K562 (cell line): ENCODE measurements around the gene CDC45. TPM values are rescaled to one million over a fixed set of nuclear protein-coding genes. Genes with fewer than 3 reads are reported as not detected.

Experiments
- ATAC-seq: fragments of 200-7000 bp; cut with Tn5 transposase; 3 replicates; pipeline ENCODE4 v1.9.1; 2020; ENCODE audit warnings: moderate library complexity
- BruUV-seq: library from RNA; stranded (reverse); fragments of 400-500 nt; replicated peaks from 2 replicates; lab custom pipeline; 2021; lab: Mats Ljungman, UMichigan
- CTCF ChIA-PET: fragments of 300-600 bp; formaldehyde crosslinking; extraction: SDS; loops from one replicate; lab custom pipeline; 2021; ENCODE audit warnings: low intra/inter-chr PET ratio; lab: Yijun Ruan, JAX
- POLR2A ChIA-PET: fragments of 300-600, 350-650 bp; sonication (Branson Sonifier 250); formaldehyde crosslinking; extraction: SDS; loops from one replicate; lab custom pipeline; 2021; ENCODE audit warnings: antibody characterized with exemption, inconsistent platforms; lab: Yijun Ruan, JAX
- DNase-seq, 4 experiments: peaks; one replicate each; pipeline versions ENCODE4 v3.0.0 to v3.0.0-alpha.2; 2011 to 2018; ENCODE audit warnings: low spot score in 3 of 4, mixed read lengths in 3 of 4; ENCODE audit errors: extremely low read depth in 1 of 4
- FAIRE-seq: peaks from 2 replicates; lab custom pipeline; 2011; peaks lifted over from hg19 to GRCh38; lab: Jason Lieb, UNC
- H2AFZ ChIP-seq: 2 replicates; pipeline ENCODE4 v1.6.0; 2011; ENCODE audit warnings: low read depth, low read length, control low read depth, inconsistent platforms
- H3K27ac ChIP-seq: fragments of 200-600 bp; 3 replicates; pipeline ENCODE4 v1.8.0; 2011; ENCODE audit warnings: low read depth, mild to moderate bottlenecking, control low read depth, inconsistent platforms, low read length, moderate library complexity, mixed read lengths; ENCODE audit errors: extremely low read depth
- H3K27me3 ChIP-seq, 2 experiments: fragments of 300-600 bp in 1 of 2; 2 replicates in 1 of 2; 3 replicates in 1 of 2; pipeline versions ENCODE4 v1.6.0 to v1.8.0; 2011; ENCODE audit warnings: inconsistent platforms in 2 of 2, low read length in 2 of 2, mild to moderate bottlenecking in 1 of 2, mixed read lengths in 1 of 2, moderate library complexity in 1 of 2; ENCODE audit not compliant: control insufficient read depth in 2 of 2, insufficient read depth in 2 of 2
- H3K36me3 ChIP-seq: fragments of 300-600 bp; 3 replicates; pipeline ENCODE4 v1.8.0; 2011; ENCODE audit warnings: mild to moderate bottlenecking, low read length, inconsistent platforms; ENCODE audit not compliant: control insufficient read depth, insufficient read depth
- H3K4me1 ChIP-seq, 2 experiments: fragments of 200-600 bp in 1 of 2; replicated peaks in 1 of 2; 2 replicates in 1 of 2; 3 replicates in 1 of 2; pipeline versions ENCODE4 v1.5.1 to v1.8.0; 2011; ENCODE audit warnings: inconsistent platforms in 2 of 2, low read length in 2 of 2, mild to moderate bottlenecking in 1 of 2, mixed read lengths in 1 of 2, moderate library complexity in 1 of 2; ENCODE audit not compliant: control insufficient read depth in 2 of 2, insufficient read depth in 2 of 2
- H3K4me2 ChIP-seq: 2 replicates; pipeline ENCODE4 v1.6.1; 2011; ENCODE audit warnings: low read length, control low read depth, inconsistent platforms, mixed read lengths; ENCODE audit not compliant: insufficient read depth
- H3K4me3 ChIP-seq: fragments of 200-600 bp; sonication (generic), shearing (Covaris generic); 2 replicates; pipeline ENCODE4 v1.5.1; 2016; ENCODE audit warnings: control low read depth, inconsistent platforms
- H3K79me2 ChIP-seq: fragments of 200-600 bp; 3 replicates; pipeline ENCODE4 v1.8.0; 2011; ENCODE audit warnings: low read length, inconsistent platforms; ENCODE audit not compliant: control insufficient read depth, insufficient read depth
- H3K9ac ChIP-seq, 2 experiments: 2 replicates each; pipeline versions ENCODE4 v1.6.0 to v1.6.1; 2011; ENCODE audit warnings: low read depth in 2 of 2, low read length in 2 of 2, control low read depth in 1 of 2, inconsistent platforms in 1 of 2, mild to moderate bottlenecking in 1 of 2, mixed read lengths in 1 of 2; ENCODE audit not compliant: insufficient read depth in 1 of 2
- H3K9me1 ChIP-seq: one replicate; pipeline ENCODE4 v1.6.0; 2011; ENCODE audit warnings: inconsistent platforms, mild to moderate bottlenecking, low read length, moderate library complexity; ENCODE audit not compliant: control insufficient read depth, insufficient read depth
- H3K9me3 ChIP-seq: replicated peaks from 2 replicates; pipeline ENCODE4 v1.5.1; 2011; ENCODE audit warnings: low read depth, low read length, inconsistent platforms; ENCODE audit not compliant: control insufficient read depth, insufficient read depth
- H4K20me1 ChIP-seq: replicated peaks from 2 replicates; pipeline ENCODE4 v1.6.1; 2011; ENCODE audit warnings: low read length, inconsistent platforms, mixed read lengths; ENCODE audit not compliant: control insufficient read depth, insufficient read depth
- EGR1 ChIP-seq: fragments of 450-650 bp; conservative IDR thresholded peaks from 2 replicates; pipeline ENCODE4 v1.6.1; 2017; ENCODE audit warnings: mild to moderate bottlenecking
- KLF13 ChIP-seq: fragments of 450-650 bp; IDR thresholded peaks from 2 replicates; pipeline ENCODE4 v1.6.1; 2016; ENCODE audit warnings: missing genetic modification characterization, low read depth, mild to moderate bottlenecking, missing compliant biosample characterization, moderate library complexity, borderline replicate concordance
- POLR2AphosphoS2 ChIP-seq: IDR thresholded peaks from 2 replicates; pipeline ENCODE4 v1.6.1; 2012; ENCODE audit warnings: low read length, improper control_type of control experiment
- POLR2AphosphoS5 ChIP-seq: IDR thresholded peaks from 2 replicates; pipeline ENCODE4 v1.6.1; 2011; ENCODE audit warnings: mild to moderate bottlenecking, low read depth, low read length, moderate library complexity; ENCODE audit not compliant: control insufficient read depth, insufficient read depth
- POLR2G ChIP-seq: fragments of 200-400 bp; formaldehyde crosslinking; IDR thresholded peaks from 2 replicates; pipeline ENCODE4 v1.6.1; 2017; ENCODE audit warnings: low read depth, mild to moderate bottlenecking, antibody characterized with exemption, low read length, moderate library complexity
- PURB ChIP-seq: sonication (generic); formaldehyde crosslinking; IDR thresholded peaks from 2 replicates; pipeline ENCODE4 v1.9.0; 2021; ENCODE audit warnings: low read depth, mild to moderate bottlenecking, missing genetic modification reagents
- RBFOX2 ChIP-seq: fragments of 200-400 bp; formaldehyde crosslinking; IDR thresholded peaks from 2 replicates; pipeline ENCODE4 v1.6.1; 2017; ENCODE audit warnings: low read depth, mild to moderate bottlenecking, low read length, moderate library complexity
- SUPT5H ChIP-seq: fragments of 450-650 bp; IDR thresholded peaks from 2 replicates; pipeline ENCODE4 v1.6.1; 2016
- ZBED1 ChIP-seq: IDR thresholded peaks from 2 replicates; pipeline ENCODE4 v1.6.1; 2014
- ZNF24 ChIP-seq: fragments of 450-650 bp; IDR thresholded peaks from 2 replicates; pipeline ENCODE4 v1.6.1; 2016
- ZNF282 ChIP-seq: sonication (generic); formaldehyde crosslinking; IDR thresholded peaks from 2 replicates; pipeline ENCODE4 v1.8.1; 2023; ENCODE audit warnings: missing genetic modification reagents
- ZNF449 ChIP-seq: fragments of 250-450 bp; sonication (Bioruptor Pico); IDR thresholded peaks from 2 replicates; pipeline ENCODE4 v1.8.0; 2022; ENCODE audit warnings: moderate library complexity, mild to moderate bottlenecking, inconsistent platforms
- ZNF561 ChIP-seq: fragments of 450-650 bp; formaldehyde crosslinking; conservative IDR thresholded peaks from 2 replicates; pipeline ENCODE4 v1.4.0; 2020; ENCODE audit warnings: mild to moderate bottlenecking, moderate library complexity
- ZNF740 ChIP-seq, 3 experiments: fragments of 200-800 bp in 1 of 3; sonication (Bioruptor generic) in 1 of 3; sonication (generic) in 1 of 3; formaldehyde crosslinking in 1 of 3; IDR thresholded peaks; 2 replicates each; pipeline versions ENCODE4 v1.6.1 to v1.8.0; 2016 to 2022; ENCODE audit warnings: mild to moderate bottlenecking in 2 of 3, missing compliant biosample characterization in 2 of 3, missing genetic modification characterization in 2 of 3, missing genetic modification reagents in 1 of 3
- WGBS: fragments of 100-300 bp; shearing (Covaris generic); methylation state at CpG from one replicate; pipeline ENCODE4 v1.1.6; 2016; ENCODE audit warnings: low coverage, mixed read lengths; ENCODE audit not compliant: insufficient coverage; ENCODE audit errors: missing lambda C conversion rate; 5-methylcytosine and 5-hydroxymethylcytosine counted together
- in situ Hi-C: fragments of 300-500 bp; cut with MboI; formaldehyde crosslinking; loops from 4 replicates; pipeline ENCODE4 v1.15.0; 2018; ENCODE audit warnings: inconsistent platforms, mixed read lengths
- intact Hi-C: fragments of 100-400 bp; cut with micrococcal nuclease; formaldehyde crosslinking; loops from 2 replicates; pipeline ENCODE4 v1.14.2; 2022
- polyA plus RNA-seq, 8 experiments: library from polyadenylated mRNA; depleted of rRNA in 4 of 8; stranded (reverse) in 5 of 8; unstranded in 3 of 8; fragments of >200 nt; fragmentation: Nextera tagmentation in 2 of 8; fragmentation: Illumina TruSeq in 1 of 8; extraction: Ambion mirVana in 2 of 8; extraction: Trizol in 1 of 8; gene quantifications; 2 replicates each; pipeline versions ENCODE4 v1.2.1 to v1.2.3, GENCODE V29; 2011 to 2014; ENCODE audit warnings: inconsistent platforms in 1 of 8, missing spikeins in 1 of 8
- total RNA-seq, 7 experiments: library from RNA; depleted of rRNA in 6 of 7; stranded (reverse); fragments of >200 nt in 6 of 7; fragmentation: Illumina TruSeq in 2 of 7; extraction: Trizol in 2 of 7; gene quantifications; 2 replicates each; pipeline versions ENCODE4 v1.2.1 to v1.2.3, GENCODE V29; 2011 to 2021; ENCODE audit warnings: low replicate concordance in 1 of 7
- TF ChIP-seq, protein P1 (sequence below): sonication (generic); formaldehyde crosslinking; IDR thresholded peaks from 2 replicates; pipeline ENCODE4 v1.8.0; 2022; ENCODE audit warnings: missing genetic modification reagents, mild to moderate bottlenecking, moderate library complexity, borderline replicate concordance

Gene CDC45
- total and polyA plus RNA-seq, 9 of the 15 experiments (the other 6 are each of a cell fraction or from before 2014, with no cell fraction given): 251 to 580 (median 410) TPM

GRCh38 chr22:19503869-19504268 is 24.1 kb downstream of the CDC45 start (continued):
- TF ChIP-seq ZNF449 (CRISPR knock-in tag) (no peak), ZNF24 (no peak)

DNA sequence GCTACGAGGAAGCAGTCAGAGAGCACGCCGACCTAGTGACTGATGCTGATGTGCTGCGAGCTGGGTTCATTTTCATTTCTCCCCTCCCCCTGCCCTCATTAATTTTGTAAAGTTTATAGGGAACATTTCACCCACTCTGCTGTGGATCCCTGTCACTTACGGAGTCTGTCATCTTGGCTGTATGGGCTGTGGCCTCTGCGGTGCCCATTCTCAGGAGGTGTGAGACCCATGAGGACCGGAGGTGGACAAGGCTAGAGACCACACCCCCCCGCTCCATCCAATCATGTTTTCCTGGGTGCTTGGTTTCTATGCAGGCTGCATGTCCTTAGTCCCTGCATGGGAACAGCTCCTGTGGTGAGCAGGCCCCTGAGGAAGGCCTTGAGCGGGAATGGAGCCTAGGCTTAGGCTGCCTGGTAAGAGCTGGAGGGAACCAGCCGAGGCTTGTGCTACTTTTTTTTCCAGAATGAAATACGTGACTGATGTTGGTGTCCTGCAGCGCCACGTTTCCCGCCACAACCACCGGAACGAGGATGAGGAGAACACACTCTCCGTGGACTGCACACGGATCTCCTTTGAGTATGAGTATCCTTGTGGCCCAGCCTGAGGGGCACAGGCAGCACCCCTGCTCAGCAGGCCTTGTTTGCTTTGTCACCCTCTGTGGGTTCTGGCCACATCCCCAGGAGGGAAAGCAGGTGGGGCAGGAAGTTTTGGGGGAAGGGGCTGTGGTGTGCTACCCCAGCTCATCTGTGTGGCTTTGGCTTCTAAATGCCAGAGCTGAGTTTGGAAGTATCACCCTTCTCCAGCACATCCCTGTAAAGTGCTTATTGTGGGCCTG is 25.4 kb downstream of the CDC45 start:
- DNase-seq (peak in 1 of 4 experiments; percentile 48), FAIRE-seq (no peak), ATAC-seq (peak; percentile 1; the same call in 1 of the 3 replicates)
- BruUV-seq: no TSS peak
- no peak overlapping the region for H2AFZ ChIP-seq
- no peak overlapping the region for H3K4me2 ChIP-seq
- no peak overlapping the region for H3K27ac ChIP-seq
- H3K9me3 ChIP-seq: no peaks in the 10 kb centered on the region
- POLR2A ChIA-PET: interaction anchor here (0.6 to 6.3 kb wide), 13 partner anchors 6 to 398 kb away, joined by 3 to 46 read pairs (median 4); partner anchors contain the start of genes CDC45, CLDN5 and UFD1
- intact Hi-C loops (no loop called here), in situ Hi-C loops (loop anchor here (10.0 kb wide), 1 partner anchor 840 kb away; no protein-coding TSS in a partner anchor)
- H3K36me3 ChIP-seq: peaks cover 99% of the 10 kb centered on the region
- CTCF ChIA-PET: interaction anchor here (0.6 kb wide), 1 partner anchor 70 kb away, joined by 3 read pairs; no protein-coding TSS in a partner anchor
- H3K27me3 ChIP-seq: no peaks in the 10 kb centered on the region
- peak overlapping the region in 1 of 2 experiments; percentile 21; a peak in 1 of 4 replicates for H3K9ac ChIP-seq
- H4K20me1 ChIP-seq: peaks cover 10% of the 10 kb centered on the region; the same call in 1 of the 2 replicates
- WGBS: 97% methylated on average over 18 of the region's 18 CpGs
- no peaks in the 10 kb centered on the region for H3K9me1 ChIP-seq
- peaks cover 0 to 5% of the 10 kb centered on the region in 2 experiments; a peak in 1 of 5 replicates for H3K4me1 ChIP-seq
- no peaks in the 10 kb centered on the region for H3K79me2 ChIP-seq
- no peak overlapping the region for H3K4me3 ChIP-seq
- TF ChIP-seq EGR1 (no peak), POLR2G (peak; percentile 68), ZNF740 (CRISPR knock-in tag; IDR thresholded peaks at IDR 0.05) (peak; percentile 67; the same call in 1 of the 2 replicates), ZNF740 (tag; IDR thresholded peaks at IDR 0.05) (no peak), SUPT5H (peak; percentile 19; the same call in 1 of the 2 replicates), PURB (CRISPR knock-in tag) (peak; percentile 61; the same call in 1 of the 2 replicates), POLR2AphosphoS5 (peak; percentile 55; the same call in 1 of the 2 replicates), ZBED1 (0 out of 2 replicates have a peak, but pooled peaks have one; percentile 46), RBFOX2 (peak; percentile 6; the same call in 1 of the 2 replicates), ZNF561 (no peak), POLR2AphosphoS2 (peak; percentile 67; the same call in 1 of the 2 replicates), KLF13 (tag) (0 out of 2 replicates have a peak, but pooled peaks have one; percentile 34), ZNF282 (CRISPR knock-in tag) (0 out of 2 replicates have a peak, but pooled peaks have one; percentile 8)
- TF ChIP-seq, protein P1, sequence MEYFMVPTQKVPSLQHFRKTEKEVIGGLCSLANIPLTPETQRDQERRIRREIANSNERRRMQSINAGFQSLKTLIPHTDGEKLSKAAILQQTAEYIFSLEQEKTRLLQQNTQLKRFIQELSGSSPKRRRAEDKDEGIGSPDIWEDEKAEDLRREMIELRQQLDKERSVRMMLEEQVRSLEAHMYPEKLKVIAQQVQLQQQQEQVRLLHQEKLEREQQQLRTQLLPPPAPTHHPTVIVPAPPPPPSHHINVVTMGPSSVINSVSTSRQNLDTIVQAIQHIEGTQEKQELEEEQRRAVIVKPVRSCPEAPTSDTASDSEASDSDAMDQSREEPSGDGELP: peak; percentile 39; the same call in 1 of the 2 replicates
